ENCODE measurements around the gene PPM1N.

DNA sequence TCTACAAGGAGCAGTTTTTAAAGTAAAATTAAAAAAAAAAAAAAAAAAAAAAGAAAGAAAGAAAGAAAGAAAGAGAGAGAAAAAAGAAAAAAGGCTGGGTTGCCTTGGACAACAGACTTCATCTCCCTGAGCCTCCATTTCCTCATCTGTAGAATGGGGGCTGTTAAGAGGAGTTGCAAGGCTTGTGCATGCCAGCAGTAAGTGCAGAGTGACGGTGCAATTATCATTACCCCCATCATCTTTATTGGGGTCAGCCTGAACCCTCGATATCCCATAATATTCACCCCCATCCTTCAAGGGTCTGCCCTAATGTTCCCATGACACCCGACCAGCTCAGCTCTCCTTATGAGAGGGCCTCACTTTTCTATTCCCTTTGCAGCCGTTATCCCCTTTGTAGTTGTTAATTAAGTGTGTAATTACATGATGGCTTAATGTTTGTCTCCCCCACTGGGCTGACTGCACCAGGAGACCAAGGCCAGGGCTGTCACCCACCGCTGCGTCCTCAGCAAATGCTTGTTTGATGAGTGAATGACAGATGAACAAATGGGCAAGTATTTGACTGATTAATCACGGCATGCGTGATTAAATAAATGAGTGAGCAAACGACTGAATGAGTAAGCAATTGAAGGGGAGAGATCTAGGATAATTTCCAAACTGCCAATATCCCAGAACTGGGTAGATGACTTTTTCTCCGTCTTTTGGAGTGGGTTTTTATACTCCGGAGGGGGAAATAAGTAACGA, 20.4 kb upstream of the PPM1N start:
- TF ChIP-seq, protein P1, sequence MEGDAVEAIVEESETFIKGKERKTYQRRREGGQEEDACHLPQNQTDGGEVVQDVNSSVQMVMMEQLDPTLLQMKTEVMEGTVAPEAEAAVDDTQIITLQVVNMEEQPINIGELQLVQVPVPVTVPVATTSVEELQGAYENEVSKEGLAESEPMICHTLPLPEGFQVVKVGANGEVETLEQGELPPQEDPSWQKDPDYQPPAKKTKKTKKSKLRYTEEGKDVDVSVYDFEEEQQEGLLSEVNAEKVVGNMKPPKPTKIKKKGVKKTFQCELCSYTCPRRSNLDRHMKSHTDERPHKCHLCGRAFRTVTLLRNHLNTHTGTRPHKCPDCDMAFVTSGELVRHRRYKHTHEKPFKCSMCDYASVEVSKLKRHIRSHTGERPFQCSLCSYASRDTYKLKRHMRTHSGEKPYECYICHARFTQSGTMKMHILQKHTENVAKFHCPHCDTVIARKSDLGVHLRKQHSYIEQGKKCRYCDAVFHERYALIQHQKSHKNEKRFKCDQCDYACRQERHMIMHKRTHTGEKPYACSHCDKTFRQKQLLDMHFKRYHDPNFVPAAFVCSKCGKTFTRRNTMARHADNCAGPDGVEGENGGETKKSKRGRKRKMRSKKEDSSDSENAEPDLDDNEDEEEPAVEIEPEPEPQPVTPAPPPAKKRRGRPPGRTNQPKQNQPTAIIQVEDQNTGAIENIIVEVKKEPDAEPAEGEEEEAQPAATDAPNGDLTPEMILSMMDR (IDR thresholded peaks at IDR 0.05; ENCODE audit: low read length) = no peak
- TF ChIP-seq EZH2phosphoT487 (IDR thresholded peaks at IDR 0.05; ENCODE audit: low read length) = no peak
